ENCODE data around the gene TSR1.
A peak's percentile ranks its signal among the peaks of the same experiment; 100 is the strongest.

Gene TSR1

GRCh38 chr17:2309338-2310154, 26.7 kb downstream of the TSR1 start:
- DNase-seq (no peak), ATAC-seq (ENCODE audit: insufficient read depth, low read depth) (no peak)
- H3K79me2 ChIP-seq (ENCODE audit: insufficient read depth, low read length) = peaks cover 25% of the 10 kb centered on the region
- TF ChIP-seq CTCF (IDR thresholded peaks at IDR 0.05; ENCODE audit: borderline replicate concordance, extremely low read depth, low read length, poor library complexity, severe bottlenecking) (no peak), EZH2 (IDR thresholded peaks at IDR 0.05; ENCODE audit: borderline replicate concordance, low read depth, low read length, severe bottlenecking) (no peak)
- no peak overlapping the region for H2AFZ ChIP-seq (ENCODE audit: low read depth, low read length)
- H3K9me3 ChIP-seq (ENCODE audit: insufficient read depth, low read length, severe bottlenecking) = no peaks in the 10 kb centered on the region
- H3K36me3 ChIP-seq (ENCODE audit: insufficient read depth, low read length) = peaks cover 4% of the 10 kb centered on the region; the same call in 1 of the 2 replicates
- H3K4me2 ChIP-seq (ENCODE audit: insufficient read depth, low read length) = no peak overlapping the region
- H4K20me1 ChIP-seq (ENCODE audit: insufficient read depth, low read length) = peaks cover 3% of the 10 kb centered on the region; the same call in 1 of the 2 replicates
- no peak overlapping the region for H3K9ac ChIP-seq (ENCODE audit: low read depth, low read length)
- no peaks in the 10 kb centered on the region for H3K27me3 ChIP-seq (ENCODE audit: insufficient read depth, low read length, poor library complexity)
- no peak overlapping the region for H3K27ac ChIP-seq (ENCODE audit: low read length)
- no peak overlapping the region for H3K4me3 ChIP-seq (ENCODE audit: low read depth in 1 of 2, low read length in 2 of 2)
- H3K4me1 ChIP-seq (ENCODE audit: insufficient read depth, low read length) = peaks cover 19% of the 10 kb centered on the region

- Histone ChIP-seq H3K4me3 (ENCODE audit: low read depth in 1 of 2, low read length in 2 of 2) (peak overlapping the region in 1 of 2 experiments; percentile 98; a peak in 1 of 4 replicates), H3K4me1 (ENCODE audit: insufficient read depth, low read length) (peaks cover 44% of the 10 kb centered on the region), H3K4me2 (ENCODE audit: insufficient read depth, low read length) (peak overlapping the region; percentile 87; the same call in 1 of the 2 replicates), H3K79me2 (ENCODE audit: insufficient read depth, low read length) (peaks cover 68% of the 10 kb centered on the region), H3K9me3 (ENCODE audit: insufficient read depth, low read length, severe bottlenecking) (no peaks in the 10 kb centered on the region), H3K9ac (ENCODE audit: low read depth, low read length) (peak overlapping the region; percentile 91; the same call in 1 of the 2 replicates), H3K27me3 (ENCODE audit: insufficient read depth, low read length, poor library complexity) (no peaks in the 10 kb centered on the region), H3K36me3 (ENCODE audit: insufficient read depth, low read length) (peaks cover 20% of the 10 kb centered on the region), H3K27ac (ENCODE audit: low read length) (no peak overlapping the region), H4K20me1 (ENCODE audit: insufficient read depth, low read length) (peaks cover 19% of the 10 kb centered on the region), H2AFZ (ENCODE audit: low read depth, low read length) (no peak overlapping the region)
- ATAC-seq (ENCODE audit: insufficient read depth, low read depth) (no peak), DNase-seq (no peak)
- TF ChIP-seq CTCF (IDR thresholded peaks at IDR 0.05; ENCODE audit: borderline replicate concordance, extremely low read depth, low read length, poor library complexity, severe bottlenecking) (no peak), EZH2 (IDR thresholded peaks at IDR 0.05; ENCODE audit: borderline replicate concordance, low read depth, low read length, severe bottlenecking) (no peak)
Observed at GRCh38 chr17:2304931-2305330, 31.3 kb downstream of the TSR1 start.

DNA sequence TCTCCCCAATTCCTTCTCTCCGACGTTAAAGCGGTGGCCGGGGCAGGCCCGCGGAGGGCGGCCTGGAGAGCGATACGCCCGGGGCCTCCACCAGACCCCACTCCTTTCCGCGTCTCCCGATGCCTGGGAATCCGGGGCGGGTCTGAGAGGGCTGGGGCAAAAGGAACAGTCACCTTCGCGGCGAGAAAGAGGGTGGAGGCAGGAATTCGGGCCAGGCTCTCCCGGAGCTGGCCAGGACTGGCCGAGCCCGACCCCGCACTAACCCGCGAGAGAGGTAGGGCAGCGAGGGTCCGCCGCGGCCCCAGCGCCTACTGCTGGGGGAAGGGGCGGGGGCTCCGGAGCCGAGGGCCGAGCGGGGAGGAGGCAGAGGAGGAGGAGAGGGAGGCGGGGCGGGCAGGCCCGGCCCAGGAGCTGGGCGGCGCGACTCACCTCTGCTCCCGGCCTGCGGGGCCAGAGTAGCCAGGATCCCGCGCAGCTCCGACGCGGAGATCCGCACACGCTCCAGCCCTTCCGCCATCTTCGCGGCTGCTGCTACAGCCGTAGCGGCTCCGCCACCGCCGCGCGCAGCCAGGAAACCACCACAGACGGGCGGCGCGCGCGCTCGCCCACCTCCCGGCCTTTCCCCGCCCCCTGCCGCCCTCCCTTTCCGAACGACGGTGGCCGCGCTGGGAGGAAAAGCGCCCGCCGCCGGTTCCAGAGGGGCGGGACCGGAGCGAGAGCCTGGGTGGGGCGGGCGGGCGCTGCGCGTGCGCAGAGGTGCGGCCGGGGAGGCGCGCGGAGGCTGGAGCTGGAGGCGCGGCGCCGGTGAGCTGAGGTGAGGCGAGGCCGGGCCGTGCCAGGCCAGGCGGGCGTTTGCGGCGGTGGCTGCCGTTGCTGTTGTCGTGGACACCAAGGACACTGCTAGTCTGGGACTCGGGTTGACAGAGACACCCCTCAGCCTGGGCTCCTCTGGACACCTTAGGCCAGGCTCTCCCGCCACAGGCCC, 32.8 kb downstream of the TSR1 start, which contains the start of the genes SMG6 and SRR:
Gene SMG6, minus strand, starts transcription at position 582 of the 985 bp plus-strand sequence. Its CDS starts 65 bp downstream, at position 517.
Gene SRR, plus strand, starts transcription at position 747 of the 985 bp plus-strand sequence. CDS start 11,611 bp downstream, outside the sequence.
- TF ChIP-seq CTCF (IDR thresholded peaks at IDR 0.05; ENCODE audit: borderline replicate concordance, extremely low read depth, low read length, poor library complexity, severe bottlenecking) (no peak), EZH2 (IDR thresholded peaks at IDR 0.05; ENCODE audit: borderline replicate concordance, low read depth, low read length, severe bottlenecking) (no peak)
- no peaks in the 10 kb centered on the region for H3K27me3 ChIP-seq (ENCODE audit: insufficient read depth, low read length, poor library complexity)
- DNase-seq (peak; percentile 95), ATAC-seq (ENCODE audit: insufficient read depth, low read depth) (peak; percentile 88)
- peaks cover 82% of the 10 kb centered on the region for H3K79me2 ChIP-seq (ENCODE audit: insufficient read depth, low read length)
- peak within 1 kb of the TSS; percentile 100 for H2AFZ ChIP-seq (ENCODE audit: low read depth, low read length)
- peaks cover 30% of the 10 kb centered on the region for H3K36me3 ChIP-seq (ENCODE audit: insufficient read depth, low read length)
- peak within 1 kb of the TSS; percentile 91 for H3K4me2 ChIP-seq (ENCODE audit: insufficient read depth, low read length)
- H3K9ac ChIP-seq (ENCODE audit: low read depth, low read length) = peak within 1 kb of the TSS; percentile 91
- H3K27ac ChIP-seq (ENCODE audit: low read length) = peak within 1 kb of the TSS; percentile 98
- H3K4me1 ChIP-seq (ENCODE audit: insufficient read depth, low read length) = peaks cover 49% of the 10 kb centered on the region
- H3K4me3 ChIP-seq (ENCODE audit: low read depth in 1 of 2, low read length in 2 of 2) = peak within 1 kb of the TSS; percentile 98 to 99
- H3K9me3 ChIP-seq (ENCODE audit: insufficient read depth, low read length, severe bottlenecking) = no peaks in the 10 kb centered on the region
- peaks cover 26% of the 10 kb centered on the region for H4K20me1 ChIP-seq (ENCODE audit: insufficient read depth, low read length)

Measured in DND-41 (cell line).